Activated CD4-positive, alpha-beta T cell treated with anti-CD3 and anti-CD28 coated beads, Interleukin-2, amount 50 U/mL, for 1 hour (primary cell): ENCODE results near the gene MAGI2.

Source experiments
- DNase-seq: peaks from one replicate; pipeline ENCODE4 v3.0.0-alpha.2; 2020

Gene MAGI2

GRCh38 chr7:78691584-78691983 is 761.9 kb downstream of the MAGI2 start:
- no peak for DNase-seq

- no peak for DNase-seq
Measured at GRCh38 chr7:78690174-78690573, 763.3 kb downstream of the MAGI2 start.

GRCh38 chr7:78688376-78688775 is 765.1 kb downstream of the MAGI2 start:
- no peak for DNase-seq

- no peak for DNase-seq
Measured at GRCh38 chr7:78686189-78686588, 767.3 kb downstream of the MAGI2 start.

GRCh38 chr7:78684201-78684600 is 769.3 kb downstream of the MAGI2 start:
- DNase-seq: no peak

GRCh38 chr7:78683566-78683965 is 769.9 kb downstream of the MAGI2 start:
- DNase-seq: no peak

GRCh38 chr7:78679112-78679876 is 774.2 kb downstream of the MAGI2 start:
- no peak for DNase-seq

- DNase-seq: no peak
Measured at GRCh38 chr7:78677391-78677790, 776.1 kb downstream of the MAGI2 start.

- DNase-seq: no peak
Measured at GRCh38 chr7:78675511-78675910, 778.0 kb downstream of the MAGI2 start.

GRCh38 chr7:78673272-78673671 is 780.2 kb downstream of the MAGI2 start:
- DNase-seq: no peak

- no peak for DNase-seq
Measured at GRCh38 chr7:78662939-78663338, 790.5 kb downstream of the MAGI2 start.

- no peak for DNase-seq
Measured at GRCh38 chr7:78649976-78650375, 803.5 kb downstream of the MAGI2 start.

- no peak for DNase-seq
Measured at GRCh38 chr7:78649236-78649635, 804.2 kb downstream of the MAGI2 start.

GRCh38 chr7:78642751-78643150 is 810.7 kb downstream of the MAGI2 start:
- no peak for DNase-seq

GRCh38 chr7:78638364-78638763 is 815.1 kb downstream of the MAGI2 start:
- DNase-seq: no peak

- no peak for DNase-seq
Measured at GRCh38 chr7:78636727-78637126, 816.7 kb downstream of the MAGI2 start.

- DNase-seq: no peak
Measured at GRCh38 chr7:78635026-78635793, 818.3 kb downstream of the MAGI2 start.

- DNase-seq: no peak
Measured at GRCh38 chr7:78634093-78634492, 819.4 kb downstream of the MAGI2 start.

- no peak for DNase-seq
Measured at GRCh38 chr7:78620920-78621319, 832.5 kb downstream of the MAGI2 start.

GRCh38 chr7:78616539-78616938 is 836.9 kb downstream of the MAGI2 start:
- no peak for DNase-seq

- DNase-seq: no peak
Measured at GRCh38 chr7:78609281-78609680, 844.2 kb downstream of the MAGI2 start.

- DNase-seq: no peak
Measured at GRCh38 chr7:78607099-78607498, 846.4 kb downstream of the MAGI2 start.

GRCh38 chr7:78605119-78605518 is 848.3 kb downstream of the MAGI2 start:
- DNase-seq: no peak

GRCh38 chr7:78601728-78602127 is 851.7 kb downstream of the MAGI2 start:
- DNase-seq: no peak
